ENCODE data around the gene TUT4.

DNA sequence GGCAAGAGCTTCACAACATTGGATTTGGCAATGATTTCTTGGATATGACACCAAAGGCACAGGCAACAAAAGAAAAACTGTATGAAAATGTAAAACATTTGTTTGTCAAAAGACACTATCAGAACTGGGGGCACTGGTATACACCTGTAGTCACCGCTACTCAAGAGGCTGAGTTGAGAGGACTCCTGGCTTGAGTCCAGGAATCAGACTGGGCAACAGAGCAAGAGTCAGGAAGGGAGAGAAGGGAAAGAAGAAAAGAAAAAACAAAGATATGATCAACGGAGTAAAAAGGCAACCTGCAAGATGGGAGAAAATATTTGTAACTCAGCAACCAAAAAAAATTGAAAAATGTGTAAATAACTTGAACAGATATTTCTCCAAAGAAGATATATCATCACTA lies 6.0 kb upstream of the TUT4 start:
- no peak for TF ChIP-seq CTCF (IDR thresholded peaks at IDR 0.05)
- TF ChIP-seq EZH2 (IDR thresholded peaks at IDR 0.05) = no peak
- TF ChIP-seq EZH2phosphoT487 (IDR thresholded peaks at IDR 0.05) = no peak
